Measurements from ENCODE around the gene BRWD1. TPM values are rescaled to one million over a fixed set of nuclear protein-coding genes. Genes with fewer than 3 reads are reported as not detected.
A peak's percentile ranks its signal among the peaks of the same experiment; 100 is the strongest.

BRWD1 gene
- total and polyA plus RNA-seq, 2 experiments from 2014 or later: 32.6 to 62.8 TPM

DNA sequence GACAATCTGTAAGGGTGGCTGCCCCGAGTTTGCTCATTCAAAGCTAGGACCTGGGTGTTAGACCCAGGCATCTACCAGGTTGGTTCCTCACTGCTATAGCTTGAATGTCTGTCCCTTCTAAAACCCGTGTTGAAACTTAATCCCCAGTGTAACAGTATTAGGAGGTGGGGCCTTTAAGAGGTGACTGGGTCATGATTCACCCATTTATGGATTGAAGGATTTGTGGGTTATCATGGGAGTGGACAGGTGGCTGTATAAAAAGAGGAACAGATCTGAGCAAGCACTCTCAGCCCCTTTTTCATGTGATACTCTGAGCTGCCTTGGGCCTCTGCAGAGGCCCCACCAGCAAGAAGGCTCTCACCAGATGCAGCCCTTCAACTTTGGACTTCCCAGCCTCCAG, 159.6 kb downstream of the BRWD1 start:
- Histone ChIP-seq H3K4me3 (no peak overlapping the region), H3K4me1 (ENCODE audit: low read depth) (no peaks in the 10 kb centered on the region), H3K27me3 (no peaks in the 10 kb centered on the region), H3K36me3 (no peaks in the 10 kb centered on the region), H3K9me3 (ENCODE audit: low read depth) (no peaks in the 10 kb centered on the region), H3K27ac (no peak overlapping the region)
- no peak for DNase-seq (ENCODE audit: low read depth in 1 of 2, low spot score in 1 of 2)
- TF ChIP-seq, protein P1, sequence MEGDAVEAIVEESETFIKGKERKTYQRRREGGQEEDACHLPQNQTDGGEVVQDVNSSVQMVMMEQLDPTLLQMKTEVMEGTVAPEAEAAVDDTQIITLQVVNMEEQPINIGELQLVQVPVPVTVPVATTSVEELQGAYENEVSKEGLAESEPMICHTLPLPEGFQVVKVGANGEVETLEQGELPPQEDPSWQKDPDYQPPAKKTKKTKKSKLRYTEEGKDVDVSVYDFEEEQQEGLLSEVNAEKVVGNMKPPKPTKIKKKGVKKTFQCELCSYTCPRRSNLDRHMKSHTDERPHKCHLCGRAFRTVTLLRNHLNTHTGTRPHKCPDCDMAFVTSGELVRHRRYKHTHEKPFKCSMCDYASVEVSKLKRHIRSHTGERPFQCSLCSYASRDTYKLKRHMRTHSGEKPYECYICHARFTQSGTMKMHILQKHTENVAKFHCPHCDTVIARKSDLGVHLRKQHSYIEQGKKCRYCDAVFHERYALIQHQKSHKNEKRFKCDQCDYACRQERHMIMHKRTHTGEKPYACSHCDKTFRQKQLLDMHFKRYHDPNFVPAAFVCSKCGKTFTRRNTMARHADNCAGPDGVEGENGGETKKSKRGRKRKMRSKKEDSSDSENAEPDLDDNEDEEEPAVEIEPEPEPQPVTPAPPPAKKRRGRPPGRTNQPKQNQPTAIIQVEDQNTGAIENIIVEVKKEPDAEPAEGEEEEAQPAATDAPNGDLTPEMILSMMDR (IDR thresholded peaks at IDR 0.05; ENCODE audit: low read depth, low read length): no peak

GRCh38 chr21:39153373-39153772, 160.1 kb downstream of the BRWD1 start:
- H3K27ac ChIP-seq: no peak overlapping the region
- H3K27me3 ChIP-seq: no peaks in the 10 kb centered on the region
- H3K4me1 ChIP-seq (ENCODE audit: low read depth): no peaks in the 10 kb centered on the region
- H3K9me3 ChIP-seq (ENCODE audit: low read depth): no peaks in the 10 kb centered on the region
- TF ChIP-seq, protein P1 (IDR thresholded peaks at IDR 0.05; ENCODE audit: low read depth, low read length): peak; percentile 60
- DNase-seq (ENCODE audit: low read depth in 1 of 2, low spot score in 1 of 2): peak in 1 of 2 donors; percentile 24
- no peaks in the 10 kb centered on the region for H3K36me3 ChIP-seq
- H3K4me3 ChIP-seq: no peak overlapping the region

GRCh38 chr21:39152271-39152670, 161.2 kb downstream of the BRWD1 start:
- H3K4me3 ChIP-seq: no peak overlapping the region

GRCh38 chr21:39150877-39151276, 162.6 kb downstream of the BRWD1 start:
- DNase-seq (ENCODE audit: low read depth in 1 of 2, low spot score in 1 of 2): no peak
- no peaks in the 10 kb centered on the region for H3K27me3 ChIP-seq
- no peaks in the 10 kb centered on the region for H3K9me3 ChIP-seq (ENCODE audit: low read depth)
- no peaks in the 10 kb centered on the region for H3K4me1 ChIP-seq (ENCODE audit: low read depth)
- TF ChIP-seq, protein P1 (IDR thresholded peaks at IDR 0.05; ENCODE audit: low read depth, low read length): no peak
- no peaks in the 10 kb centered on the region for H3K36me3 ChIP-seq
- no peak overlapping the region for H3K27ac ChIP-seq
- no peak overlapping the region for H3K4me3 ChIP-seq

More at GRCh38 chr21:39152271-39152670, 161.2 kb downstream of the BRWD1 start:
- no peak overlapping the region for H3K27ac ChIP-seq
- TF ChIP-seq, protein P1 (IDR thresholded peaks at IDR 0.05; ENCODE audit: low read depth, low read length): no peak
- no peaks in the 10 kb centered on the region for H3K4me1 ChIP-seq (ENCODE audit: low read depth)
- DNase-seq (ENCODE audit: low read depth in 1 of 2, low spot score in 1 of 2): no peak
- H3K27me3 ChIP-seq: no peaks in the 10 kb centered on the region
- no peaks in the 10 kb centered on the region for H3K9me3 ChIP-seq (ENCODE audit: low read depth)
- H3K36me3 ChIP-seq: no peaks in the 10 kb centered on the region

DNA sequence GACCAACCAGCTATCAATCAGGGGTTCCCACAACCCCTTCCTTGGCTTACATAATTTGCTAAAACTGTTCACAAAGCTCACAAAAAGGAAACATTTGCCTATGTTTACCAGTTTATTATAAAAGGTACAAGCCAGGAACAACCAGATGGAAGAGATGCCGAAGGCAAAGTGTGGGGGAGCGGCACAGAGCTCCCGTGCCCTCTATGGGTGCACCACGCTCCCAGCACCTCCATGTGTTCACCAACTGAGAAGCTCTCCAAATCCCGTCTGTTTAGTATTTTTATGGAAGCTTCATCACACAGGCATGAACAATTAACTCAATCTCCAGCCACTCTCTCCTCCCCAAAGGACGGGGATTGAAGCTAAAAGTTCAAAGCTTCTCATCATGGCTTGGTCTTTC, 163.1 kb downstream of the BRWD1 start:
- H3K9me3 ChIP-seq (ENCODE audit: low read depth): no peaks in the 10 kb centered on the region
- DNase-seq (ENCODE audit: low read depth in 1 of 2, low spot score in 1 of 2): no peak
- H3K36me3 ChIP-seq: no peaks in the 10 kb centered on the region
- H3K27me3 ChIP-seq: no peaks in the 10 kb centered on the region
- H3K27ac ChIP-seq: no peak overlapping the region
- no peaks in the 10 kb centered on the region for H3K4me1 ChIP-seq (ENCODE audit: low read depth)
- no peak overlapping the region for H3K4me3 ChIP-seq
- TF ChIP-seq, protein P1 (IDR thresholded peaks at IDR 0.05; ENCODE audit: low read depth, low read length): no peak

GRCh38 chr21:39149882-39150281, 163.6 kb downstream of the BRWD1 start:
- no peak for DNase-seq (ENCODE audit: low read depth in 1 of 2, low spot score in 1 of 2)
- no peaks in the 10 kb centered on the region for H3K9me3 ChIP-seq (ENCODE audit: low read depth)
- no peaks in the 10 kb centered on the region for H3K27me3 ChIP-seq
- TF ChIP-seq, protein P1 (IDR thresholded peaks at IDR 0.05; ENCODE audit: low read depth, low read length): no peak
- no peak overlapping the region for H3K4me3 ChIP-seq
- H3K27ac ChIP-seq: no peak overlapping the region
- no peaks in the 10 kb centered on the region for H3K36me3 ChIP-seq
- no peaks in the 10 kb centered on the region for H3K4me1 ChIP-seq (ENCODE audit: low read depth)
